ENCODE measurements around the gene SAP25. TPM values are rescaled to one million over a fixed set of nuclear protein-coding genes. Genes with fewer than 3 reads are reported as not detected.

Gene SAP25
- total RNA-seq, 2 experiments from 2014 or later: 52.0 to 53.4 TPM

- intact Hi-C loops (cut with DNase I, micrococcal nuclease): no loop called here
- Mint-ChIP-seq H3K36me3 (ENCODE audit: low read depth) (no peaks in the 10 kb centered on the region), H3K27ac (no peak overlapping the region), H3K4me3 (peak overlapping the region; percentile 74), H3K9me3 (no peaks in the 10 kb centered on the region), H3K4me1 (ENCODE audit: low read depth) (peaks cover 32% of the 10 kb centered on the region), H3K27me3 (no peaks in the 10 kb centered on the region)
- Histone ChIP-seq H3K27me3 (ENCODE audit: control insufficient read depth in 1 of 2, insufficient read depth in 2 of 2, low read length in 2 of 2) (no peaks in the 10 kb centered on the region), H3K4me3 (ENCODE audit: low read length) (no peak overlapping the region), H3K4me1 (ENCODE audit: insufficient read depth, low read length) (peaks cover 33% of the 10 kb centered on the region), H3K9me3 (ENCODE audit: control insufficient read depth in 1 of 2, insufficient read depth in 1 of 2, low read length in 2 of 2) (no peaks in the 10 kb centered on the region), H3K27ac (ENCODE audit: low read depth in 1 of 2, low read length in 2 of 2) (no peak overlapping the region), H3K36me3 (ENCODE audit: insufficient read depth, low read length) (no peaks in the 10 kb centered on the region)
- CTCF ChIA-PET: interaction anchor here (0.7 kb wide), 1 partner anchor 112 kb away, joined by 3 read pairs; no protein-coding TSS in a partner anchor
- ATAC-seq (ENCODE audit: poor library complexity): no peak
- POLR2A ChIA-PET: interaction anchor here (0.6 to 5.2 kb wide), 3 partner anchors 22 to 99 kb away, joined by 3 to 48 read pairs (median 8); partner anchors contain the start of genes FBXO24, LRCH4 and POP7
- TF ChIP-seq, protein P1, sequence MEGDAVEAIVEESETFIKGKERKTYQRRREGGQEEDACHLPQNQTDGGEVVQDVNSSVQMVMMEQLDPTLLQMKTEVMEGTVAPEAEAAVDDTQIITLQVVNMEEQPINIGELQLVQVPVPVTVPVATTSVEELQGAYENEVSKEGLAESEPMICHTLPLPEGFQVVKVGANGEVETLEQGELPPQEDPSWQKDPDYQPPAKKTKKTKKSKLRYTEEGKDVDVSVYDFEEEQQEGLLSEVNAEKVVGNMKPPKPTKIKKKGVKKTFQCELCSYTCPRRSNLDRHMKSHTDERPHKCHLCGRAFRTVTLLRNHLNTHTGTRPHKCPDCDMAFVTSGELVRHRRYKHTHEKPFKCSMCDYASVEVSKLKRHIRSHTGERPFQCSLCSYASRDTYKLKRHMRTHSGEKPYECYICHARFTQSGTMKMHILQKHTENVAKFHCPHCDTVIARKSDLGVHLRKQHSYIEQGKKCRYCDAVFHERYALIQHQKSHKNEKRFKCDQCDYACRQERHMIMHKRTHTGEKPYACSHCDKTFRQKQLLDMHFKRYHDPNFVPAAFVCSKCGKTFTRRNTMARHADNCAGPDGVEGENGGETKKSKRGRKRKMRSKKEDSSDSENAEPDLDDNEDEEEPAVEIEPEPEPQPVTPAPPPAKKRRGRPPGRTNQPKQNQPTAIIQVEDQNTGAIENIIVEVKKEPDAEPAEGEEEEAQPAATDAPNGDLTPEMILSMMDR (IDR thresholded peaks at IDR 0.05): no peak
- DNase-seq: no peak
Observed at GRCh38 chr7:100607111-100607510, 33.4 kb upstream of the SAP25 start.

GRCh38 chr7:100606313-100606712 is 32.6 kb upstream of the SAP25 start:
- CTCF ChIA-PET: interaction anchor here (0.6 to 0.7 kb wide), 3 partner anchors 18 to 111 kb away, joined by 3 read pairs; no protein-coding TSS in a partner anchor
- DNase-seq (no peak), ATAC-seq (ENCODE audit: poor library complexity) (no peak)
- Mint-ChIP-seq H3K4me1 (ENCODE audit: low read depth) (peaks cover 28% of the 10 kb centered on the region), H3K36me3 (ENCODE audit: low read depth) (no peaks in the 10 kb centered on the region), H3K4me3 (peak overlapping the region; percentile 62), H3K27ac (peak overlapping the region; percentile 14), H3K9me3 (no peaks in the 10 kb centered on the region), H3K27me3 (no peaks in the 10 kb centered on the region)
- Histone ChIP-seq H3K36me3 (ENCODE audit: insufficient read depth, low read length) (no peaks in the 10 kb centered on the region), H3K4me3 (ENCODE audit: low read length) (no peak overlapping the region), H3K9me3 (ENCODE audit: control insufficient read depth in 1 of 2, insufficient read depth in 1 of 2, low read length in 2 of 2) (no peaks in the 10 kb centered on the region), H3K27me3 (ENCODE audit: control insufficient read depth in 1 of 2, insufficient read depth in 2 of 2, low read length in 2 of 2) (no peaks in the 10 kb centered on the region), H3K27ac (ENCODE audit: low read depth in 1 of 2, low read length in 2 of 2) (no peak overlapping the region), H3K4me1 (ENCODE audit: insufficient read depth, low read length) (peaks cover 29% of the 10 kb centered on the region)
- intact Hi-C loops (cut with DNase I, micrococcal nuclease): no loop called here
- TF ChIP-seq, protein P1 (IDR thresholded peaks at IDR 0.05): no peak
- POLR2A ChIA-PET: interaction anchor here (1.4 to 5.2 kb wide), 3 partner anchors 20 to 99 kb away, joined by 3 to 48 read pairs (median 8); partner anchors contain the start of genes FBXO24, LRCH4 and POP7

DNA sequence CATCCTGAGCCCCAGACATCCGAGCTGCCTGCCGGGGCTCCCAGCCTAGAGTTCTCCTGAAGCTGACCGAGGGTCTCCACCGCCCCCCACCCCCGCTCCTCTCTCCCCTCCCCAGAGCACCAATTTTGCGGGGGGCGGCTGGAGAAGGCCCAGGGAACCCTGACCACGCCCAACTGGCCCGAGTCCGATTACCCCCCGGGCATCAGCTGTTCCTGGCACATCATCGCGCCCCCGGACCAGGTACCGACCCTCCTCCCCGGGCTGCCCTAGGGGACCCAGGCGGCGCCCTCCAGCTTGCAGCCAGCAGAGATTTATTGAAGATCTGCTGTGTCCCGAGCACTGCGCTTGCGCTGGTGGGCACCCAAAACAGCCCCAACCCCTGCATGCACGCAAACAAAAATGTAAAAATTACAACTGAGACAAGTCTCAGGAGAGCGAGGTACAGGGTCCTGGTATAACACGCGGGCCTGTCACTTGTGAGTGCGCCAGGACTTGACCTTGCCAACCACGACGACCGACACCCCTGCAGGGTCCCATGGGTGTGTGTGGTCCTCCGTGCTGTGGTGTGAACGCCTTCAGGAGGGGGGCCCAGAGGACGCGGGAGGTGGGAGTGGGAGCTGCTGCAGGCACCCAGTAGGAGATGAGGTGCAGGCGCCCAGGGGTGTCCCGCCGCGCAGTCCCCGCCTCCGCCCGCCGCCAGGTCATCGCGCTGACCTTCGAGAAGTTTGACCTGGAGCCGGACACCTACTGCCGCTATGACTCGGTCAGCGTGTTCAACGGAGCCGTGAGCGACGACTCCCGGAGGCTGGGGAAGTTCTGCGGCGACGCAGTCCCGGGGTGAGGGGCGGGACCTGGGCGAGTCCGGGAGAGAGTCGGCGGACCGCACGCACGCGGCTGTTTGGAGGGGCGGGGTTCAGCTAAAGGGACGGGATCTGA is 31.5 kb upstream of the SAP25 start:
- no peaks in the 10 kb centered on the region for H3K27me3 Mint-ChIP-seq
- peaks cover 28% of the 10 kb centered on the region for H3K4me1 Mint-ChIP-seq (ENCODE audit: low read depth)
- ChIA-PET CTCF (interaction anchor here (0.6 to 2.3 kb wide), 6 partner anchors 20 to 100 kb away, joined by 3 to 8 read pairs (median 3); partner anchors contain the start of genes LRCH4 and POP7), POLR2A (interaction anchor here (0.9 to 5.2 kb wide), 10 partner anchors 16 to 428 kb away, joined by 3 to 48 read pairs (median 3); partner anchors contain the start of genes FBXO24, GPC2, LRCH4 and POP7)
- Histone ChIP-seq H3K9me3 (ENCODE audit: control insufficient read depth in 1 of 2, insufficient read depth in 1 of 2, low read length in 2 of 2) (no peaks in the 10 kb centered on the region), H3K4me3 (ENCODE audit: low read length) (peak overlapping the region; percentile 86), H3K27me3 (ENCODE audit: control insufficient read depth in 1 of 2, insufficient read depth in 2 of 2, low read length in 2 of 2) (no peaks in the 10 kb centered on the region), H3K36me3 (ENCODE audit: insufficient read depth, low read length) (no peaks in the 10 kb centered on the region), H3K4me1 (ENCODE audit: insufficient read depth, low read length) (peaks cover 29% of the 10 kb centered on the region), H3K27ac (ENCODE audit: low read depth in 1 of 2, low read length in 2 of 2) (no peak overlapping the region)
- ATAC-seq (ENCODE audit: poor library complexity): peak; percentile 41
- peak in 8 of 14 experiments; percentile 13 to 79 (median 44) for DNase-seq
- intact Hi-C loops (cut with DNase I, micrococcal nuclease): loop anchor here (1.0 to 2.0 kb wide), 4 partner anchors 18 to 86 kb away; partner anchors contain the start of genes FBXO24 (in 1 of the 2), GNB2 (in 1 of the 2) and LRCH4 (in 1 of the 2)
- peak overlapping the region; percentile 74 for H3K27ac Mint-ChIP-seq
- TF ChIP-seq, protein P1 (IDR thresholded peaks at IDR 0.05): no peak
- H3K36me3 Mint-ChIP-seq (ENCODE audit: low read depth): no peaks in the 10 kb centered on the region
- no peaks in the 10 kb centered on the region for H3K9me3 Mint-ChIP-seq
- peak overlapping the region; percentile 92 for H3K4me3 Mint-ChIP-seq

Measured in CD4-positive, alpha-beta T cell (primary cell).